Loucy (cell line): ENCODE data around the gene FERMT3.

Source experiments
- H2AFZ ChIP-seq: fragments of 200-600 bp; sonication (generic); 2 replicates; pipeline ENCODE4 v1.6.0; 2016; ENCODE audit warnings: antibody characterized with exemption, mild to moderate bottlenecking, low read length, moderate library complexity
- H3F3A ChIP-seq: fragments of 200-600 bp; 2 replicates; pipeline ENCODE4 v1.6.0; 2016; ENCODE audit warnings: antibody characterized with exemption, low read depth, mild to moderate bottlenecking
- H3K27me3 ChIP-seq: fragments of 200-600 bp; sonication (generic); 2 replicates; pipeline ENCODE4 v1.6.1; 2014; ENCODE audit warnings: low read length, mild to moderate bottlenecking; ENCODE audit not compliant: insufficient read depth, poor library complexity, severe bottlenecking
- H3K36me3 ChIP-seq: fragments of 200-600 bp; sonication (generic); 2 replicates; pipeline ENCODE4 v1.6.1; 2016; ENCODE audit warnings: low read length; ENCODE audit not compliant: insufficient read depth
- H3K4me1 ChIP-seq: fragments of 200-600 bp; sonication (generic); 2 replicates; pipeline ENCODE4 v1.5.1; 2014; ENCODE audit warnings: low read length, mild to moderate bottlenecking; ENCODE audit not compliant: insufficient read depth, poor library complexity, severe bottlenecking
- H3K4me2 ChIP-seq: fragments of 200-600 bp; sonication (generic); 2 replicates; pipeline ENCODE4 v1.6.0; 2014; ENCODE audit warnings: antibody characterized with exemption, low read length, low read depth, mild to moderate bottlenecking; ENCODE audit not compliant: poor library complexity, severe bottlenecking
- H3K4me3 ChIP-seq: fragments of 200-600 bp; sonication (generic); 2 replicates; pipeline ENCODE4 v1.5.1; 2014; ENCODE audit warnings: low read length, mild to moderate bottlenecking, mixed read lengths; ENCODE audit not compliant: poor library complexity, severe bottlenecking
- H3K79me2 ChIP-seq: fragments of 200-600 bp; sonication (generic); 2 replicates; pipeline ENCODE4 v1.6.1; 2014; ENCODE audit warnings: low read length; ENCODE audit not compliant: insufficient read depth
- H3K9ac ChIP-seq: fragments of 200-600 bp; sonication (generic); 2 replicates; pipeline ENCODE4 v1.6.0; 2014; ENCODE audit warnings: mild to moderate bottlenecking, low read depth, low read length, moderate library complexity; ENCODE audit not compliant: poor library complexity, severe bottlenecking
- H3K9me2 ChIP-seq: fragments of 200-600 bp; sonication (generic); replicated peaks from 2 replicates; pipeline ENCODE4 v1.6.1; 2016; ENCODE audit warnings: low read depth, low read length, mixed read lengths
- H3K9me3 ChIP-seq: fragments of 200-600 bp; sonication (generic); 2 replicates; pipeline ENCODE4 v1.6.1; 2014; ENCODE audit warnings: mild to moderate bottlenecking, antibody characterized with exemption, low read length, low read depth; ENCODE audit not compliant: insufficient read depth
- H4K20me1 ChIP-seq: fragments of 200-600 bp; sonication (generic); 2 replicates; pipeline ENCODE4 v1.6.0; 2014; ENCODE audit warnings: antibody characterized with exemption, low read length, mild to moderate bottlenecking; ENCODE audit not compliant: insufficient read depth, poor library complexity, severe bottlenecking
- CTCF ChIP-seq: fragments of 200-600 bp; sonication (generic); conservative IDR thresholded peaks from 2 replicates; pipeline ENCODE4 v1.5.1; 2014; ENCODE audit warnings: mild to moderate bottlenecking, antibody characterized with exemption, low read length
- EZH2phosphoT487 ChIP-seq: fragments of 200-600 bp; IDR thresholded peaks from 2 replicates; pipeline ENCODE4 v1.6.1; 2018; ENCODE audit warnings: antibody characterized with exemption, mild to moderate bottlenecking, moderate library complexity, borderline replicate concordance

Gene FERMT3

DNA sequence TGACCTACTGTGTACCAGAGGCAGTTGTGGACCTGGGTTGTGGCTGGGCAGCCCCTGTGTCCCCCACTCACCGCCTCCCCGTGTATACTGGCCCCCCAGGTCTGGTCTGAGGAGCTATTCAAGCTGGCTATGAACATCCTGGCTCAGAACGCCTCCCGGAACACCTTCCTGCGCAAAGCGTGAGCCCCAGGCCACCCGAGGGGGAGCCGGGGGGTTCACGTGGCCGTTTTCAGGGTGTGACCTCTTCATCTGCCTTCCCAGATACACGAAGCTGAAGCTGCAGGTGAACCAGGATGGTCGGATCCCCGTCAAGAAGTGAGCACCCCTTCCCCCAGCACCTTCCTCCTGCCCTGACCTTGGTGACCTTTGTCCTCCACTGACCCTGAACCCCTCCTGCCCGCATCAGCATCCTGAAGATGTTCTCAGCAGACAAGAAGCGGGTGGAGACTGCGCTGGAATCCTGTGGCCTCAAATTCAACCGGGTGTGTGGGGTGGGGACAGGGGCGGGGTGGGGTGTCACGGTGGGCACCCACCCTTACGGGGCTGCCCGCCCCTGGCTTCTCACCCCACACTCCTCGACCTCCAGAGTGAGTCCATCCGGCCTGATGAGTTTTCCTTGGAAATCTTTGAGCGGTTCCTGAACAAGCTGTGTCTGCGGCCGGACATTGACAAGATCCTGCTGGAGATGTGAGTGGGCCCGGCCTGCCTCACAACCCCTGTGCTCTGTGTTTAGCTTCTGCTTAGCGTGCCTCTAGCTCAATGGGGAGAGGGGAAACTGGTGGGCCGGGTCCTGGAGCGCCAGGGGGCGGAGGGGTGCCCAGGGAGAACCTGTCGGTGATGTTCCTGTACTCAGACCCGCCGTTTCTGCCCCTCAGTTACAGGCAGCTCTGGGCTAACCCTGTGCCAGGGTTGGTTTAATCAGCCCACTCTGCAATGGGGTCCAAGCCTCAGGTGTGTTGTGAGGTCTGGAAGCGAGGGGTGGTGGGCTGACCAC is 48.9 kb downstream of the FERMT3 start:
- no peaks in the 10 kb centered on the region for H3K36me3 ChIP-seq

DNA sequence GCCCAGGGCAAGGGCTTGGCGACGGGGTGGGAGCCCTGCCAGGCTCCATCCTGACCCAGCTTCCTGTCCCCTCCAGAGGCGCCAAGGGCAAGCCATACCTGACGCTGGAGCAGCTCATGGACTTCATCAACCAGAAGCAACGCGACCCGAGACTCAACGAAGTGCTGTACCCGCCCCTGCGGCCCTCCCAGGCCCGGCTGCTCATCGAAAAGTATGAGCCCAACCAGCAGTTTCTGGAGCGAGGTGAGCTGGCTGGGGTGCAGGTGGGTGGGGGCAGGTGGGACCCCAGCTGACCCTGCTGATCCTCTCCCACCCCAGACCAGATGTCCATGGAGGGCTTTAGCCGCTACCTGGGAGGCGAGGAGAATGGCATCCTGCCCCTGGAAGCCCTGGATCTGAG is 49.8 kb downstream of the FERMT3 start:
- H3K4me1 ChIP-seq: peaks cover 8% of the 10 kb centered on the region
- no peaks in the 10 kb centered on the region for H3K9me3 ChIP-seq
- H3K9me2 ChIP-seq: no peaks in the 10 kb centered on the region
- no peaks in the 10 kb centered on the region for H3K36me3 ChIP-seq
- H3K27me3 ChIP-seq: no peaks in the 10 kb centered on the region
- no peaks in the 10 kb centered on the region for H3F3A ChIP-seq
- H3K4me2 ChIP-seq: no peak overlapping the region
- no peaks in the 10 kb centered on the region for H4K20me1 ChIP-seq
- no peak overlapping the region for H2AFZ ChIP-seq
- no peak overlapping the region for H3K9ac ChIP-seq
- TF ChIP-seq EZH2phosphoT487 (no peak), CTCF (no peak)
- H3K79me2 ChIP-seq: peaks cover 5% of the 10 kb centered on the region; the same call in 1 of the 2 replicates
- H3K4me3 ChIP-seq: no peak overlapping the region

More for the DNA sequence above, 48.9 kb downstream of the FERMT3 start:
- no peaks in the 10 kb centered on the region for H3K27me3 ChIP-seq
- H3K9me2 ChIP-seq: no peaks in the 10 kb centered on the region
- no peak overlapping the region for H3K9ac ChIP-seq
- no peaks in the 10 kb centered on the region for H3K9me3 ChIP-seq
- no peak overlapping the region for H3K4me3 ChIP-seq
- no peak overlapping the region for H3K4me2 ChIP-seq
- no peaks in the 10 kb centered on the region for H4K20me1 ChIP-seq
- no peaks in the 10 kb centered on the region for H3F3A ChIP-seq
- H3K4me1 ChIP-seq: peaks cover 13% of the 10 kb centered on the region
- no peak overlapping the region for H2AFZ ChIP-seq
- peaks cover 5% of the 10 kb centered on the region; the same call in 1 of the 2 replicates for H3K79me2 ChIP-seq
- TF ChIP-seq EZH2phosphoT487: no peak
- TF ChIP-seq CTCF: no peak

DNA sequence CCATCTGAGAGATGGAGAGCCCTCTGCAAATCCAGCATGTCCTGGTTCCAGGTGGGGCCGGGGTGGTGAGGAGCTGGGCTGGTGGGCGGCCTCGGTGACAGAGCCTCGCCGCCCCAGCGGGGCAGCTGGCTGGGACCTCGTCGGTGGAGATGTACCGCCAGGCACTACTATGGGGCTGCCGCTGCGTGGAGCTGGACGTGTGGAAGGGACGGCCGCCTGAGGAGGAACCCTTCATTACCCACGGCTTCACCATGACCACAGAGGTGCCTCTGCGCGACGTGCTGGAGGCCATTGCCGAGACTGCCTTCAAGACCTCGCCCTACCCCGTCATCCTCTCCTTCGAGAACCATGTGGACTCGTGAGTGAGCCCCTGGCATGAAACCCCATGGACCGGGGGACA is 51.8 kb downstream of the FERMT3 start:
- H3K4me3 ChIP-seq: no peak overlapping the region
- H3K4me2 ChIP-seq: no peak overlapping the region
- no peaks in the 10 kb centered on the region for H3K36me3 ChIP-seq
- H3K4me1 ChIP-seq: peaks cover 4% of the 10 kb centered on the region
- H3K9ac ChIP-seq: no peak overlapping the region
- no peaks in the 10 kb centered on the region for H3K9me2 ChIP-seq
- no peaks in the 10 kb centered on the region for H3K79me2 ChIP-seq
- H3K27me3 ChIP-seq: no peaks in the 10 kb centered on the region
- no peaks in the 10 kb centered on the region for H3K9me3 ChIP-seq
- no peaks in the 10 kb centered on the region for H3F3A ChIP-seq
- no peaks in the 10 kb centered on the region for H4K20me1 ChIP-seq
- TF ChIP-seq EZH2phosphoT487 (no peak), CTCF (no peak)
- no peak overlapping the region for H2AFZ ChIP-seq
